K562 treated with DMSO at 1 percent for 48 hours (cell line): ENCODE results near the gene TPT1. TPM values are rescaled to one million over a fixed set of nuclear protein-coding genes. Genes with fewer than 3 reads are reported as not detected.

Experiments
- total RNA-seq: library from RNA; unstranded; fragments of 300-600 nt; gene quantifications from 2 replicates; pipeline ENCODE4 v1.2.3, GENCODE V29; 2022; ENCODE audit warnings: low replicate concordance; ENCODE audit errors: extremely low read depth

Gene TPT1
- total RNA-seq, result 2,327 and 3,041 TPM in 2 replicates

DNA sequence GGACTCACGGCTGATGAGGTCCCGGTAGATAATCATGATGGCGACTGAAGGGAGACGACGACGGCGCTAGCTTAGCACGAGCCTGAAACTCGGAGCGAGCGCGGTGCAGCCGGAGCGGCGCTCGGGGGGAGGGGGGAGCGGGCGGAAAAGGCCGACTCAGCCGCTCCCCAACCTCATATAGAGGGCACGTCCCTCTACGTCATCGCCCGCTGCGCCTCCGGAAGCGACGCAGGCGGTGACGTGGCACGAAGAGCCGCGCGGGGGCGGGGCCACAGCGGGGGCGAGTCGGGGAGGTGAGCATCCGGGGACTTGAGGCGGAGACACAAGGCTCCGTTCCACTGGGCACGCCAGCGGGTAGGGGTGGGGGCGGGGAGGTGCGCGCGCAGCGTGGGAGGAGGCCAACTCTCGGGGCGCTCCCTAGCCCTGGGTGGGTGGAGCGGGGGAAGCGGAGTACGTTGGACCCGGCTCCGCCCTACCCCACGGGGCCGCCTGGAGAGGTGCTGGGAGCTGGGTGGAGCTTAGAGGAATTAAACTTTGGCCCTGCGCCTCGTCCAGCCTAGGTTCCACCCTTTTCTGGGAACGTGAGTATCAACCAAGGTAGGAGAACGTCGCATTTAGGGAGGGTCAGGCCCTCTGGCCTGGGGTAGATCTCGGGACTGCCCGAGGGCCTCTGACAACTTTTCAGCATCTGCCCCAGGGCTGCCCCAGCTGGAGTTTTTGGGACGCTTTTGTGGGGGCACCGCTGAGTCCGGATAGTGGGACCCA lies at the start of gene TPT1:
Gene TPT1, minus strand, starts transcription at position 150 of the 765 bp plus-strand sequence. Its CDS starts 114 bp downstream, at position 36.

Other genes with a start within 250 kb of the TPT1 start
- gene GTF2F2, start 220.7 kb downstream of the TPT1 start, total RNA-seq, result not detected in 2 replicates
- gene KCTD4, start 140.1 kb downstream of the TPT1 start, total RNA-seq, result not detected in 2 replicates
- gene SLC25A30, start 77.2 kb upstream of the TPT1 start, total RNA-seq, result not detected in 2 replicates
- not detected in 2 replicates for gene COG3, start 123.8 kb upstream of the TPT1 start, total RNA-seq